SJCRH30 (cell line): ENCODE data around the gene DIMT1. TPM values are rescaled to one million over a fixed set of nuclear protein-coding genes. Genes with fewer than 3 reads are reported as not detected.

Experiments
- DNase-seq, 2 experiments: peaks; one replicate each; pipeline ENCODE4 v3.0.0-alpha.2; 2015 to 2020
- H3K27ac ChIP-seq: fragments of 250-450 bp; sonication (Bioruptor Pico); 2 replicates; pipeline ENCODE4 v1.5.1; 2020; ENCODE audit warnings: mild to moderate bottlenecking, moderate library complexity
- H3K27me3 ChIP-seq: fragments of 250-450 bp; sonication (Bioruptor Pico); 2 replicates; pipeline ENCODE4 v1.5.1; 2020; ENCODE audit warnings: mild to moderate bottlenecking, moderate library complexity
- H3K36me3 ChIP-seq: fragments of 250-450 bp; sonication (Bioruptor Pico); 2 replicates; pipeline ENCODE4 v1.5.1; 2020; ENCODE audit warnings: mild to moderate bottlenecking, moderate library complexity
- H3K4me1 ChIP-seq: fragments of 250-450 bp; sonication (Bioruptor Pico); 2 replicates; pipeline ENCODE4 v1.5.1; 2020; ENCODE audit warnings: mild to moderate bottlenecking, moderate library complexity
- H3K4me3 ChIP-seq: fragments of 250-450 bp; sonication (Bioruptor Pico); 2 replicates; pipeline ENCODE4 v1.5.1; 2020; ENCODE audit warnings: mild to moderate bottlenecking, moderate library complexity
- H3K9me3 ChIP-seq: fragments of 250-450 bp; sonication (Bioruptor Pico); replicated peaks from 2 replicates; pipeline ENCODE4 v1.5.1; 2020; ENCODE audit warnings: mild to moderate bottlenecking, moderate library complexity
- total RNA-seq: library from RNA; depleted of rRNA; stranded (reverse); fragments of >200 nt; shearing (Covaris generic); gene quantifications from 2 replicates; pipeline ENCODE4 v1.2.3, GENCODE V29; 2014

Gene DIMT1
- total RNA-seq, 1 experiment from 2014 or later: 42.0 TPM

DNA sequence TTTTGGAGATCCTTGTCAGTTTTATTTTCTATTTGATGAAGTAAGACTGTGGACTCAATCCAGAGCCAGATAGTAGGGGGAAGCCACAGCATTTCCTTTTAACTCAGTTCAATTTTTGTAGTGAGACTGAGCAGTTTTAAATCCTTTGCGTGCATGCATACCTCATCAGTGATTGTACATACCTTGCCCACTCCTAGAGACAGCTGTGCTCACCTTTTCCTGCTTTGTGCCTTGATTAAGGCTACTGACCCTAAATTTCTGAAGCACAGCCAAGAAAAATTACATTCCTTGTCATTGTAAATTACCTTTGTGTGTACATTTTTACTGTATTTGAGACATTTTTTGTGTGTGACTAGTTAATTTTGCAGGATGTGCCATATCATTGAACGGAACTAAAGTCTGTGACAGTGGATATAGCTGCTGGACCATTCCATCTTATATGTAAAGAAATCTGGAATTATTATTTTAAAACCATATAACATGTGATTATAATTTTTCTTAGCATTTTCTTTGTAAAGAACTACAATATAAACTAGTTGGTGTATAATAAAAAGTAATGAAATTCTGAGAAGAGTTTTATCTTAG, 17.8 kb downstream of the DIMT1 start:
- Histone ChIP-seq H3K9me3 (no peaks in the 10 kb centered on the region), H3K27me3 (no peaks in the 10 kb centered on the region), H3K36me3 (peaks cover 78% of the 10 kb centered on the region)

DNA sequence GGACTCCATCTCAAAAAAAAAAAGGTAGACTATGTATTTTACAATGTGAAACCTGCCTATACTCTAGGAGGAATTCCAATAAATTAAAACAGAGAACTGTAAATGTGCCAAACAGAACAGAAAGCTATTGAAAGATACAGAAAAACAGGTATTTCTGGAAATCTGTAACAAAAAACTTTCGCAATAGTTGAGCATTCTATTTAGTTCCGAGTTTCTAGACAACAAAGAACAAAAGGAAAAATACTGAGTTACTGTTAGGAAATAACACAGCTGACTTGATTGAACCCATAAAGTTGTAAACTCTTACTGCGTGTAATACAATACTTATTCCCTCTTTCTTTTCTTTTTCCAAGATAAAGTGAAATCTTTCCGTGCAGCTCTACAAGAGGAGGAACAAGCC, 18.6 kb downstream of the DIMT1 start:
- H3K4me3 ChIP-seq: no peak overlapping the region
- DNase-seq: no peak
- H3K9me3 ChIP-seq: no peaks in the 10 kb centered on the region
- H3K36me3 ChIP-seq: peaks cover 83% of the 10 kb centered on the region
- H3K27me3 ChIP-seq: no peaks in the 10 kb centered on the region
- H3K27ac ChIP-seq: no peak overlapping the region
- no peaks in the 10 kb centered on the region for H3K4me1 ChIP-seq

More for the DNA sequence above, 17.8 kb downstream of the DIMT1 start:
- no peak overlapping the region for H3K27ac ChIP-seq
- H3K4me1 ChIP-seq: no peaks in the 10 kb centered on the region
- no peak overlapping the region for H3K4me3 ChIP-seq
- no peak for DNase-seq

DNA sequence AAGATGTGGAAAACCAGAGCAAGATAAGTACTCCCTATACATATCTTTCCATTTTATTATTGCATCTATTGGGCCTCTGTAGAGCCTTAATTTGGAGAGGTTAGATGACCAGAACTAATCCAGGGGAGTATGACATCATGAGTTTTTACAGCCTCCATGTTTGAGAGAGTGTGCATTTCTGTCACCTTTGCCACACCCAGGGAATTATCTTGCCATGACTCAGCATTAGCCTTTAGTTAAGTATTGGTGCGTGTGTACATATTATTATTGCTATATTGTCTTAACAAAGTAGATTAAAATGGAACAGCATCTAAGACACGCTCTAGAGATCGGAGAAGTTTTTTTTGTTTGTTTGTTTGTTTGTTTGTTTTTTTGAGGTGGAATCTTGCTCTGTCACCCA, 27.6 kb downstream of the DIMT1 start:
- Histone ChIP-seq H3K4me3 (no peak overlapping the region), H3K4me1 (peaks cover 6% of the 10 kb centered on the region; the same call in 1 of the 2 replicates), H3K9me3 (no peaks in the 10 kb centered on the region), H3K27ac (peak overlapping the region; percentile 25; the same call in 1 of the 2 replicates), H3K36me3 (peaks cover 73% of the 10 kb centered on the region), H3K27me3 (no peaks in the 10 kb centered on the region)
- DNase-seq: no peak

DNA sequence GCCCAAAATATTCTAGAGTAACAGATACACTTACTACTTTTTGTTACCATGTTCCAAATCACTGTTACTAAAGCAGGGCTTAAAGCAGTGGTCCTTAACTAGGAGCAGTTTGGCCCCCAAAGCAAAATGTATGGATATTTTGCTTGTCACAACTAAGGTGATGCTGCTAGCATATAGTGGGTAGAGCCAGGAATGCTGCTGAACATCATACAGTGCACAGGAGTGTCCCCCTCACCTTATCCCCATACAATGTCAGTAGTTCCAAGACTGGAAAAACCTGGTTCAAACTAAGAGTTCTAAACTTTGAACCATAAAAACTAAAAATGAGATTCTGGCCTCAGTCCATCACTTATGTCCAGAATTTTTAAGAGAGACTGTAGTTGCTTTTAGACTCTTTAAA, 28.1 kb downstream of the DIMT1 start:
- Histone ChIP-seq H3K4me3 (no peak overlapping the region), H3K27me3 (no peaks in the 10 kb centered on the region), H3K4me1 (peaks cover 6% of the 10 kb centered on the region; the same call in 1 of the 2 replicates), H3K9me3 (no peaks in the 10 kb centered on the region), H3K36me3 (peaks cover 69% of the 10 kb centered on the region), H3K27ac (peak overlapping the region; percentile 25; the same call in 1 of the 2 replicates)
- DNase-seq: no peak

DNA sequence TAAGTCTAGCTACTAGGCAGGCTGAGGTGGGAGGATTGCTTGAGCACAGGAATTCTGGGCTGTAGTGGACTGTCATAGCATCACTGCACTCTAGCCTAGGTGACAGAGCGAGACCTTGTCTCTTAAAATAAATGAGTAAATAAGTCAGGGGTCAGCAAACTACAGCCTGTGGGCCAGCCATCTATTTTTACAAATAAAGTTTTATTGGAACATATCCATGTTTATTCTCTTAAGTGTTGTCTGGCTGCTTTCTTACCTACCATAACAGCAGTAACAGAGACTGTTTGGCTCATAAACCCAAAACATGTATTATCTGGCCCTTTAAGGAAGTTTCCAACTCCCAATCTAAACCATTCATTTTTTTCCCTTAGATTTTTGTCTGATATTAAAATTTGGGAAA, 29.6 kb downstream of the DIMT1 start:
- peaks cover 68% of the 10 kb centered on the region for H3K36me3 ChIP-seq
- DNase-seq: no peak

GRCh38 chr5:62373382-62373781, 30.3 kb downstream of the DIMT1 start:
- DNase-seq: no peak
- H3K36me3 ChIP-seq: peaks cover 63% of the 10 kb centered on the region

More for the DNA sequence above, 29.6 kb downstream of the DIMT1 start:
- Histone ChIP-seq H3K4me3 (no peak overlapping the region), H3K4me1 (peaks cover 6% of the 10 kb centered on the region; the same call in 1 of the 2 replicates), H3K27me3 (no peaks in the 10 kb centered on the region), H3K9me3 (no peaks in the 10 kb centered on the region), H3K27ac (no peak overlapping the region)

GRCh38 chr5:62372600-62372999, 31.1 kb downstream of the DIMT1 start:
- no peak overlapping the region for H3K27ac ChIP-seq
- no peak overlapping the region for H3K4me3 ChIP-seq
- H3K9me3 ChIP-seq: no peaks in the 10 kb centered on the region
- peaks cover 6% of the 10 kb centered on the region; the same call in 1 of the 2 replicates for H3K4me1 ChIP-seq
- H3K27me3 ChIP-seq: no peaks in the 10 kb centered on the region
- peaks cover 57% of the 10 kb centered on the region for H3K36me3 ChIP-seq
- DNase-seq: no peak

More at GRCh38 chr5:62373382-62373781, 30.3 kb downstream of the DIMT1 start:
- Histone ChIP-seq H3K27ac (no peak overlapping the region), H3K9me3 (no peaks in the 10 kb centered on the region), H3K4me3 (no peak overlapping the region), H3K27me3 (no peaks in the 10 kb centered on the region), H3K4me1 (peaks cover 6% of the 10 kb centered on the region; the same call in 1 of the 2 replicates)

- H3K4me3 ChIP-seq: no peak overlapping the region
- peaks cover 6% of the 10 kb centered on the region; the same call in 1 of the 2 replicates for H3K4me1 ChIP-seq
- DNase-seq: no peak
- no peak overlapping the region for H3K27ac ChIP-seq
- H3K9me3 ChIP-seq: no peaks in the 10 kb centered on the region
- no peaks in the 10 kb centered on the region for H3K27me3 ChIP-seq
- H3K36me3 ChIP-seq: peaks cover 50% of the 10 kb centered on the region
These were observed 32.3 kb downstream of the DIMT1 start for GRCh38 chr5:62371409-62371808.

DNA sequence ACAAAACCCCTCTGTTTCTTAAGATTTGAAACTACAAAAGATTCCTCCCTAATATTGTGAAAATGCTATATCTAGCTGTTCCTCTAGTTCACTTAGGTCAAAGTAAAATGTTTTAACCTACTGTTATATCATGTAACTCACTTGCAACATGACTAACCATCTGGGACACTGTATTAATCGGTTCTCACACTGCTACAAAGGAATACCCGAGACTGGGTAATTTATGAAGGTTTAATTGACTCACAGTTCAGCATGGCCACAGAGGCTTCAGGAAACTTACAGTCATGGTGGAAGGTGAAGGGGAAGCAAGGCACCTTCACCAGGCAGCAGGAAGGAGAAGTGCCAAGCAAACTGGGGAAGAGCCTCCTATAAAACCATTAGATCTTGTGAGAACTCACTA, 34.7 kb downstream of the DIMT1 start:
- Histone ChIP-seq H3K36me3 (peaks cover 46% of the 10 kb centered on the region), H3K4me3 (no peak overlapping the region), H3K9me3 (no peaks in the 10 kb centered on the region), H3K4me1 (no peaks in the 10 kb centered on the region), H3K27ac (no peak overlapping the region), H3K27me3 (no peaks in the 10 kb centered on the region)
- no peak for DNase-seq

- Histone ChIP-seq H3K36me3 (peaks cover 63% of the 10 kb centered on the region), H3K27me3 (no peaks in the 10 kb centered on the region), H3K4me1 (no peaks in the 10 kb centered on the region), H3K4me3 (no peak overlapping the region), H3K9me3 (no peaks in the 10 kb centered on the region), H3K27ac (no peak overlapping the region)
- no peak for DNase-seq
These were observed 41.0 kb downstream of the DIMT1 start for GRCh38 chr5:62362701-62363100.

DNA sequence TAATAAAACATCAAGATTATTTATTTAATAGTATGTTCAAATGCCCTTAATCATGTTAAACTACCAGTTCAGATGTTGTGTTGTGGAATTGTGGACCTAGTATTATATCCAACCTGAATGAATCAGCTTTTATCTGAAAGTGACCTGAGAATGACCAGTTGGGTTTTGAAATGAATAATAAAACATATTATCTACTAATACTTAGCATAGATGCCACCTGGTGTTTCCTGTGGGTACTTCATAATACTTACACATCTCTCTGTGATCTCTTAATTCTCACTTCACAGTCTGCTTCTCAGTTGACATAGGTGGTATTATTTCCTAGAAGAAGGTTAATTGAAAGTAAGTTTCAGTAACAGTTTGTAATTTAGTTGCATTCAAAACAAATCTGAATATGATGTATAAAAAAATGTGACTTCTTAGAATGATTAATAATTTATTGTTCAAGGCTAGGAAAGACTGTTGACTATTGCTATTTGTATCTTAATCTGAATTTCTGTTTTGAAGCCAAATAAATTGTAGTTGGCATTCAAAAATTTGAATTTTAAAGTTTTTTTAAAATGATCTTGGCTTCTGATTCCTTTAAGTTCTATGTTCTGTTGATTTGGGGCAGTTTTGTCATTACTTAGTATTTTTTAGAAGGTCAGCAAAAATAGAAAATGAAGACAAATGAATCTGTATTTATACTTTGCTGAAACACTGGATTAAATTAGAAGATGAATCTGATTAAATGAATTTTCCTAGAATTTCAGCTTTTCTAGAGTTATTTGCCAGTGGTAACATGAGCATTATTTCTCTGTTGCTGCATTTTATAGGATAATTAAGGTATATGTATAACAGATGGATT, 49.5 kb downstream of the DIMT1 start:
- DNase-seq: peak in 1 of 2 experiments; percentile 59
- H3K4me3 ChIP-seq: no peak overlapping the region
- H3K27ac ChIP-seq: no peak overlapping the region
- H3K36me3 ChIP-seq: peaks cover 64% of the 10 kb centered on the region
- H3K9me3 ChIP-seq: no peaks in the 10 kb centered on the region
- H3K4me1 ChIP-seq: no peaks in the 10 kb centered on the region
- H3K27me3 ChIP-seq: no peaks in the 10 kb centered on the region

DNA sequence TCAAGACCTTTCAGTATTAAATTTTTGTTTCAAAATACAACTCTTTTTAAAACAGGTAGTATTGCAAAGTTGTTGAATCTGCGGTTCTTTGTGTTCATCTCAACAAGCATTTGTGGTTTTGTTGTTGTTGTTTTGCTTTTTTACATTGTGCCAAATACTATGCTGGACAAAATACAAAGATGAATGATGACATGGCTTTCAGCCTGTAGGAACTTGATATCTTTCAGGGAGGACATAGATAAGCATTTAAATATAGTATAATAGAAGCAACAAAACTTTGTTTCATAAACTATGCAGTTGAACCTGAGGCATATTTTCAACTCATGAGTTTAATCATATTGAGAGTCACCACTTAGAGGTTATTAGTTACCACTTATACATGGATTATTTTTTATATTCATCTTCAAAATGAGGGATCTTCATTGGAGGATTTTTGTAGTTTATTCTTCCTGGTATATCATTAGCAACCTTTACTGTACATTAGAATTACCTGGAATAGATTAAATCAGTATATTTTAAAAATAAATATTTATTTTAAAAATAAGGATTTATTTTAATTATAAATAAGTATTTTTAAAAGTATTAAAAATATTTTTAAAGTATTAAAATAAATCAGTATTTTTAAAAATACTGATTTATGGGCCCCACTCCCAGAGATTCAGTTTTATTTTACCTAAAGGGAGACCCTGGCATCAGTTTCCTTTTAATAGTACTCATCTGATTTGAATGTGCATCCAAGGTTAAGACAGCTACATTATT, 54.8 kb downstream of the DIMT1 start:
- Histone ChIP-seq H3K36me3 (peaks cover 36% of the 10 kb centered on the region), H3K27me3 (no peaks in the 10 kb centered on the region), H3K27ac (no peak overlapping the region), H3K4me1 (no peaks in the 10 kb centered on the region), H3K4me3 (no peak overlapping the region), H3K9me3 (no peaks in the 10 kb centered on the region)
- no peak for DNase-seq

DNA sequence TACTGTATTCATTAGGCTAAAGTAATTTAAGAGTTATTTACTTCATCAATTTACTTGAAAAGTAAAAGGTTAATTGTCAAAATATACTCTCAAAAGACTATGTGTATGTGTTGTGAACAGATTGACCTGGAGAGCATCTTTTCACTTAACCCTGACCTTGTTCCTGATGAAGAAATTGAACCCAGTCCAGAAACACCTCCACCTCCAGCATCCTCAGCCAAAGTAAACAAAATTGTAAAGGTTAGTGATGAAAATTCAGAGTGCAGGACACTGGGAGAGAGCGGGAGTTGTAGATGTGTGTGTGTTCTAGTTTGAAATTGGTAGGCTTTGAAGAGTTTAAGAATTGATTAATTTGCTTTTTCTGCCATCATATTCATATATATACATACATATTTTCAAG, 55.8 kb downstream of the DIMT1 start:
- Histone ChIP-seq H3K9me3 (no peaks in the 10 kb centered on the region), H3K27ac (no peak overlapping the region), H3K36me3 (peaks cover 28% of the 10 kb centered on the region), H3K27me3 (no peaks in the 10 kb centered on the region), H3K4me3 (no peak overlapping the region), H3K4me1 (no peaks in the 10 kb centered on the region)
- no peak for DNase-seq

DNA sequence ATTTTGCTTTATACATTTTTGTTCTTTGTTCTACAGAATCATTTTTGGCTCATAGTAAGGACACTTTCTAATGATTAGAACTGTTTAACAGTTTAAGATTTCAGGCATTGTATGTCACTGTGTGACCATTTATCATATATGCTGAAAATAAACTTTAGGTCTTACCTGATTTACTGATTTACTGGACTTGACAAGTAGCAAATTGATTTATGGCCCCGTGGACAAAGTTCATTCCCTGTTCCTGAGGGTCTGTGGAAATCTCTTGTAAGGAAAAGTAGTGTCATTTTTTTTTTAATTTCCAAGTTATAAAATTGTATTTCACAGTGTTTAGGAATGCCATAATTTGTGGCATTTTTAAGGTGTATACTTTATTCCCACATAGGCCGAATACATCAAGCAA, 57.0 kb downstream of the DIMT1 start:
- Histone ChIP-seq H3K9me3 (no peaks in the 10 kb centered on the region), H3K4me1 (no peaks in the 10 kb centered on the region), H3K4me3 (no peak overlapping the region), H3K27ac (no peak overlapping the region), H3K27me3 (no peaks in the 10 kb centered on the region), H3K36me3 (peaks cover 19% of the 10 kb centered on the region)
- no peak for DNase-seq

DNA sequence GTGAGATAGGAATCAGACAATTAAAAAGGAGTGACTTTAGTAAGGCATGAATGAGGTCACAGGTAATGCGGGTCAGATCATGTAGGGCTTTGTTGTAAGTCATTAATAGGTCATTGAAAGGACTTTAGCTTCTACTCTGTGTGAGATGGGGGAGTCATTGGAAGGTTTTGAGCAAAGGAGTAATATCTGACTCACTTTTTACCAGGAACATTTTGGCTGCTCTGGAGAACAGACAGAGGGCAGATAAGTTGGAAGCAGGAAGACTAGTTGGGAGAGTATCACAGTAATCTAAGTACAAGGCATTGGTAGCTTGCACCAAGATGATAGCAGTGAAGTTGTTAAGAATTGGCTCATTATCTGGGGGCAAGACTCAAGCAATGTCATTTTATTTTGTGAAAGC, 60.3 kb downstream of the DIMT1 start:
- no peaks in the 10 kb centered on the region for H3K27me3 ChIP-seq
- H3K27ac ChIP-seq: no peak overlapping the region
- H3K4me3 ChIP-seq: no peak overlapping the region
- H3K9me3 ChIP-seq: no peaks in the 10 kb centered on the region
- no peaks in the 10 kb centered on the region for H3K4me1 ChIP-seq
- DNase-seq: no peak
- peaks cover 3% of the 10 kb centered on the region; the same call in 1 of the 2 replicates for H3K36me3 ChIP-seq
